Tibial nerve (tissue), 4 donors: ENCODE results near the gene ADCK2.

Source experiments
- CTCF ChIP-seq, 5 experiments: fragments of 200-600 bp in 3 of 5; fragments of 450-650 bp in 2 of 5; sonication (generic) in 3 of 5; IDR thresholded peaks; one replicate each; pipeline ENCODE4 v1.5.1; 2016 to 2019; ENCODE audit warnings: antibody characterized with exemption in 5 of 5, mild to moderate bottlenecking in 3 of 5, moderate library complexity in 2 of 5
- EP300 ChIP-seq, 2 donors: sonication (generic); formaldehyde crosslinking; IDR thresholded peaks; one replicate each; pipeline ENCODE4 v1.6.1; 2017; ENCODE audit warnings: antibody characterized with exemption in 2 of 2, mild to moderate bottlenecking in 1 of 2
- POLR2A ChIP-seq, 2 donors: fragments of 450-650 bp; IDR thresholded peaks; one replicate each; pipeline ENCODE4 v1.6.1; 2017; ENCODE audit warnings: antibody characterized with exemption in 2 of 2, mild to moderate bottlenecking in 2 of 2, moderate library complexity in 2 of 2

GRCh38 chr7:140719721-140720120 lies 47.0 kb downstream of the ADCK2 start:
- TF ChIP-seq CTCF (IDR thresholded peaks at IDR 0.05) (no peak), POLR2A (IDR thresholded peaks at IDR 0.05) (no peak), EP300 (IDR thresholded peaks at IDR 0.05) (no peak)
